ENCODE results near the gene CCNDBP1. TPM values are rescaled to one million over a fixed set of nuclear protein-coding genes. Genes with fewer than 3 reads are reported as not detected.
"Not testable (repeated sequence)": the region's sequence is repeated elsewhere in the genome, so short reads cannot be mapped to it uniquely, and the experiment has no call there.

Gene CCNDBP1
- total and polyA plus RNA-seq, 7 donors: 34.9 to 79.2 (median 41.1) TPM

DNA sequence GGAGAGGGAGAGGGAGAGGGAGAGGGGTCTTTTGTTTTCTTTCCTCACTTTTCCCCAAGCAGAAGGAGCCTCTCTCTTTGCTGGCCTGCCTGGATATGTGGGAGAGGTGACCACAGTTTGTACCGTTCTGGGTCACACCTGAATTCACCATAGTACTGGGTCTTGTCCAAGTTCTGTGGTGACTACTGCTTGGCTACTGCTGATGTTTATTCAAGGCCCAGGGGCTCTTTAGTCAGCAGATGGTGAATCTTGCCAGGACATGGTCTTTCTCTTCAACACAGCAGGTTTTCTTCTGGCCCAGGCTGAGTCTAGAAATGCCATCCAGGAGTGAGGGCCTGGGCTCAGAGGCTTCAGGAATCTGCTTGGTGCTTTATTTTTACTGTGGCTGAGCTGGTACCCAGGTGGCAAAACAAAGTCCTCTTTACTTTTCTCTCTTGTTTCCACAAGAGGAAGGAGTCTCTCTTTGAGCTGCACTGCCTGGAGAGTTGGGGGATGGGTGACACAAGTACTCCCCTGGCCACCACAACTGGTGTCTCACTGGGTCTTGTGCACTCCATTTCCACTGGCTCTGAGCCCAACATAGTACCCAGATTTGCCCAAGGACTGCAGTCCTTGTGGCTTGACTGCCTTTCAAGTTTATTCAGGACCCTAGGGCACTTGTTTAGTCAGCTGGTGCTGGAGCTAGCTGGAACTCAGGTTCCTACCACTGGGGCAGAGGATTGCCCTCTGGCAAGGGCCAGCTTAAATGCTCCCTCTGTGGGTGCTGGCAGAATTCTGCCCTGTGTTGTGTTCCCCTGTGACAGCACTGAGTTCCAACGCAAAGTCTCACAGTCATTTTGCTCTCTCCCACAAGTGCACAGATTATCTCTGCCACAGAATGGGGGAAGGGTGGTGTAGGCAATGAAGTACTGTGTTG, 16.8 kb upstream of the CCNDBP1 start:
- WGBS, 3 donors: 50 to 78% (median 63%) methylated on average over 2 of the region's 2 CpGs
- no peaks in the 10 kb centered on the region for H3K9me3 ChIP-seq
- H3K27ac ChIP-seq: no peak overlapping the region
- no peak overlapping the region for H3K4me3 ChIP-seq
- no peak for DNase-seq
- peak in 2 of 4 donors; percentile 22 to 40 for ATAC-seq
- TF ChIP-seq, protein P1, sequence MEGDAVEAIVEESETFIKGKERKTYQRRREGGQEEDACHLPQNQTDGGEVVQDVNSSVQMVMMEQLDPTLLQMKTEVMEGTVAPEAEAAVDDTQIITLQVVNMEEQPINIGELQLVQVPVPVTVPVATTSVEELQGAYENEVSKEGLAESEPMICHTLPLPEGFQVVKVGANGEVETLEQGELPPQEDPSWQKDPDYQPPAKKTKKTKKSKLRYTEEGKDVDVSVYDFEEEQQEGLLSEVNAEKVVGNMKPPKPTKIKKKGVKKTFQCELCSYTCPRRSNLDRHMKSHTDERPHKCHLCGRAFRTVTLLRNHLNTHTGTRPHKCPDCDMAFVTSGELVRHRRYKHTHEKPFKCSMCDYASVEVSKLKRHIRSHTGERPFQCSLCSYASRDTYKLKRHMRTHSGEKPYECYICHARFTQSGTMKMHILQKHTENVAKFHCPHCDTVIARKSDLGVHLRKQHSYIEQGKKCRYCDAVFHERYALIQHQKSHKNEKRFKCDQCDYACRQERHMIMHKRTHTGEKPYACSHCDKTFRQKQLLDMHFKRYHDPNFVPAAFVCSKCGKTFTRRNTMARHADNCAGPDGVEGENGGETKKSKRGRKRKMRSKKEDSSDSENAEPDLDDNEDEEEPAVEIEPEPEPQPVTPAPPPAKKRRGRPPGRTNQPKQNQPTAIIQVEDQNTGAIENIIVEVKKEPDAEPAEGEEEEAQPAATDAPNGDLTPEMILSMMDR (IDR thresholded peaks at IDR 0.05): no peak
- H3K27me3 ChIP-seq (ENCODE audit: insufficient read depth in 3 of 3, low read length in 2 of 3): no peaks in the 10 kb centered on the region
- intact Hi-C loops (cut with DNase I): no loop called here
- H3K4me1 ChIP-seq: no peaks in the 10 kb centered on the region
- peaks cover 0 to 51% of the 10 kb centered on the region in 2 donors for H3K36me3 ChIP-seq (ENCODE audit: insufficient read depth in 1 of 2, low read depth in 1 of 2)

DNA sequence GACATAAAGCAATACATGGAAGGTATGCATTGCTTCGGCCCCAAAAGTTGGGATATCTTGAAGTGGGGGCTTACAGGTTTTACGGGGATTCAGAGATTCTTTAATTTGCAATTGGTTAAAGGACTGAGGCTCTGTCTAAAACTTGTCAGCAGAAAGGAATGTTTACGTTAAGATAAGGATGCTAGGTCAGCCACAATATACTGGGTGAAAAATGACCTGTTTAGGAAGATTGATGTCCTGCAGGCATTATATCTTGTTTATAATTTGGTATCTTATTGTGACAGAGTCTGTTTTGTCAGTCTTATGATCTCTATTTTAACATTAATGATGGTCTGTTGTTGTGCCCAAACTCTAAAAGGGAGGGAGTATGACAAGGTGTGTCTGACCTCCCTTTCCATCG, 15.3 kb upstream of the CCNDBP1 start:
- 93 to 99% (median 96%) methylated on average over 4 of the region's 4 CpGs for WGBS, 3 donors
- Histone ChIP-seq H3K36me3 (ENCODE audit: insufficient read depth in 1 of 2, low read depth in 1 of 2) (peaks cover 0 to 55% of the 10 kb centered on the region in 2 donors), H3K4me3 (no peak overlapping the region)

DNA sequence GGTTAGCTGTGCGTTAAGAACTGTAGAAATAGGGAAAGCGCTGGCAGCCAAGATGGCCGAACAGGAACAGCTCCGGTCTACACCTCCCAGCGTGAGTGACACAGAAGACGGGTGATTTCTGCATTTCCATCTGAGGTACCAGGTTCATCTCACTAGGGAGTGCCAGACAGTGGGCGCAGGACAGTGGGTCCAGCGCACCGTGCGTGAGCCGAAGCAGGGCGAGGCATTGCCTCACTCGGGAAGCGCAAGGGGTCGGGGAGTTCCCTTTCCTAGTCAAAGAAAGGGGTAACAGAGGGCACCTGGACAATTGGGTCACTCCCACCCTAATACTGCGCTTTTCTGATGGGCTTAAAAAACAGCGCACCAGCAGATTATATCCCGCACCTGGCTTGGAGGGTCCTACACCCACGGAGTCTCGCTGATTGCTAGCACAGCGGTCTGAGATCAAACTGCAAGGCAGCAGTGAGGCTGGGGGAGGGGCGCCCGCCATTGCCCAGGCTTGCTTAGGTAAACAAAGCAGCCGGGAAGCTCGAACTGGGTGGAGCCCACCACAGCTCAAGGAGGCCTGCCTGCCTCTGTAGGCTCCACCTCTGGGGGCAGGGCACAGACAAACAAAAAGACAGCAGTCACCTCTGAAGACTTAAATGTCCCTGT, 9.4 kb upstream of the CCNDBP1 start:
- intact Hi-C loops (cut with DNase I); H3K4me1 ChIP-seq; H3K4me3 ChIP-seq; DNase-seq; H3K27ac ChIP-seq; H3K9me3 ChIP-seq; H3K27me3 ChIP-seq (ENCODE audit: insufficient read depth in 3 of 3, low read length in 2 of 3); ATAC-seq: not testable (repeated sequence)
- H3K36me3 ChIP-seq (ENCODE audit: insufficient read depth in 1 of 2, low read depth in 1 of 2): peaks cover 0 to 46% of the 10 kb centered on the region in 2 donors
- 96 to 98% (median 97%) methylated on average over 21 to 23 of the region's 25 CpGs for WGBS, 3 donors

More for the DNA sequence above, 15.3 kb upstream of the CCNDBP1 start:
- Histone ChIP-seq H3K4me1 (no peaks in the 10 kb centered on the region), H3K27me3 (ENCODE audit: insufficient read depth in 3 of 3, low read length in 2 of 3) (no peaks in the 10 kb centered on the region), H3K27ac (no peak overlapping the region), H3K9me3 (no peaks in the 10 kb centered on the region)
- ATAC-seq: no peak
- TF ChIP-seq, protein P1 (IDR thresholded peaks at IDR 0.05): no peak
- DNase-seq: no peak
- intact Hi-C loops (cut with DNase I): no loop called here

DNA sequence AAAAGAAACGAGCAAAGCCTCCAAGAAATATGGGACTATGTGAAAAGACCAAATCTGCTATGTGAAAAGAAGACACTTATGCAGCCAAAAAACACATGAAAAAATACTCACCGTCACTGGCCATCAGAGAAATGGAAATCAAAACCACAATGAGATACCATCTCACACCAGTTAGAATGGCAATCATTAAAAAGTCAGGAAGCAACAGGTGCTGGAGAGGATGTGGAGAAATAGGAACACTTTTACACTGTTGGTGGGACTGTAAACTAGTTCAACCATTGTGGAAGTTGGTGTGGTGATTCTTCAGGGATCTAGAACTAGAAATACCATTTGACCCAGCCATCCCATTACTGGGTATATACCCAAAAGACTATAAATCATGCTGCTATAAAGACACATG, 8.1 kb upstream of the CCNDBP1 start:
- H3K4me1 ChIP-seq; H3K27me3 ChIP-seq (ENCODE audit: insufficient read depth in 3 of 3, low read length in 2 of 3); ATAC-seq; H3K27ac ChIP-seq; H3K9me3 ChIP-seq; H3K4me3 ChIP-seq; DNase-seq; intact Hi-C loops (cut with DNase I): not testable (repeated sequence)
- H3K36me3 ChIP-seq (ENCODE audit: insufficient read depth in 1 of 2, low read depth in 1 of 2): peaks cover 0 to 36% of the 10 kb centered on the region in 2 donors
- WGBS, 3 donors: 91 to 95% (median 93%) methylated on average over 2 of the region's 2 CpGs

DNA sequence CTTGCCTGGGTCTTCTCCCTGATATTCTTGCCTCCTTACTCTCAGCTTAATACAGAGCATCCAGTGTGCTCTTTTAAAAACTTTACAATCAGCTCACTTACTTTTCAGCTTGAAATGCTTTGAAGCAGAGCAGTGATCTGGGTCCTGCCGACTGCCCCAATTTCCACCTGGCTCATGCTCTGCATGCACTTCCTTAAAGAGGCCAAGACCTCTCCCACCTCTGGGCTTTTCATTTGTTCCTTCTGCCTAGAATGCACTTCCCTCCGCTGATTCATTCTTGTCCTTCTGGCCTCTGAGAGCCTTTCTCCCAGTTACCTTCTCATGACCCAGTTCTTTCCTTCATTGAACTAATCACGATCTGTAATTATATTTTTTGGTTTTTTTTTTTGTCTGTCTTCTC, 1.9 kb upstream of the CCNDBP1 start:
- Histone ChIP-seq H3K27me3 (ENCODE audit: insufficient read depth in 3 of 3, low read length in 2 of 3) (no peaks in the 10 kb centered on the region), H3K4me1 (peaks cover 32% of the 10 kb centered on the region), H3K36me3 (ENCODE audit: insufficient read depth in 1 of 2, low read depth in 1 of 2) (peaks cover 0 to under 1% of the 10 kb centered on the region in 2 donors), H3K4me3 (no peak overlapping the region), H3K9me3 (no peaks in the 10 kb centered on the region), H3K27ac (no peak overlapping the region)
- WGBS, 3 donors: 61 to 83% (median 71%) methylated on average over 3 of the region's 3 CpGs
- DNase-seq (no peak), ATAC-seq (no peak)
- intact Hi-C loops (cut with DNase I): loop anchor here in 1 of 2 donors (5.0 kb wide), 1 partner anchor 76 kb away; the partner anchor contains the start of gene UBR1
- TF ChIP-seq, protein P1 (IDR thresholded peaks at IDR 0.05): no peak

Measured in psoas muscle (tissue), 8 donors.